ENCODE measurements around the gene PSD4. TPM values are rescaled to one million over a fixed set of nuclear protein-coding genes. Genes with fewer than 3 reads are reported as not detected.

PSD4 gene
- polyA plus RNA-seq, 4 donors: 24.7 to 39.2 (median 32.7) TPM

GRCh38 chr2:113162869-113163268 lies 10.9 kb upstream of the PSD4 start:
- Histone ChIP-seq H3K27me3 (ENCODE audit: control insufficient read depth in 3 of 3, insufficient read depth in 3 of 3, low read length in 3 of 3) (no peaks in the 10 kb centered on the region), H3K9me3 (ENCODE audit: control insufficient read depth in 2 of 2, insufficient read depth in 1 of 2, low read depth in 1 of 2, low read length in 1 of 2) (no peaks in the 10 kb centered on the region), H3K27ac (ENCODE audit: low read depth in 1 of 3, low read length in 2 of 3) (no peak overlapping the region), H3K4me1 (ENCODE audit: control insufficient read depth in 3 of 3, insufficient read depth in 2 of 3, low read depth in 1 of 3, low read length in 2 of 3) (peaks cover 9 to 30% (median 11%) of the 10 kb centered on the region in 3 donors), H3K36me3 (ENCODE audit: control insufficient read depth in 3 of 3, insufficient read depth in 2 of 3, low read depth in 1 of 3, low read length in 3 of 3) (peaks cover 0 to 3% (median 1%) of the 10 kb centered on the region in 3 donors), H3K4me3 (ENCODE audit: low read depth in 1 of 3, low read length in 3 of 3) (no peak overlapping the region)
- FAIRE-seq: no peak
- no peak for DNase-seq

- peak overlapping the region; percentile 9 to 92 (median 33) for H3K27ac ChIP-seq (ENCODE audit: low read depth in 1 of 3, low read length in 2 of 3)
- H3K36me3 ChIP-seq (ENCODE audit: control insufficient read depth in 3 of 3, insufficient read depth in 2 of 3, low read depth in 1 of 3, low read length in 3 of 3): peaks cover 0 to 8% (median 2%) of the 10 kb centered on the region in 3 donors
- no peaks in the 10 kb centered on the region for H3K27me3 ChIP-seq (ENCODE audit: control insufficient read depth in 3 of 3, insufficient read depth in 3 of 3, low read length in 3 of 3)
- no peak for FAIRE-seq
- peaks cover 5 to 25% (median 13%) of the 10 kb centered on the region in 3 donors for H3K4me1 ChIP-seq (ENCODE audit: control insufficient read depth in 3 of 3, insufficient read depth in 2 of 3, low read depth in 1 of 3, low read length in 2 of 3)
- 67 to 76% (median 76%) methylated on average over 11 of the region's 11 CpGs for WGBS, 3 donors
- H3K4me3 ChIP-seq (ENCODE audit: low read depth in 1 of 3, low read length in 3 of 3): no peak overlapping the region
- DNase-seq: no peak
- H3K9me3 ChIP-seq (ENCODE audit: control insufficient read depth in 2 of 2, insufficient read depth in 1 of 2, low read depth in 1 of 2, low read length in 1 of 2): no peaks in the 10 kb centered on the region
Observed at GRCh38 chr2:113164215-113164929, 9.4 kb upstream of the PSD4 start.

- Histone ChIP-seq H3K27ac (ENCODE audit: low read depth in 1 of 3, low read length in 2 of 3) (peak overlapping the region in 2 of 3 donors; percentile 33 to 92), H3K4me3 (ENCODE audit: low read depth in 1 of 3, low read length in 3 of 3) (no peak overlapping the region), H3K4me1 (ENCODE audit: control insufficient read depth in 3 of 3, insufficient read depth in 2 of 3, low read depth in 1 of 3, low read length in 2 of 3) (peaks cover 5 to 25% (median 13%) of the 10 kb centered on the region in 3 donors), H3K27me3 (ENCODE audit: control insufficient read depth in 3 of 3, insufficient read depth in 3 of 3, low read length in 3 of 3) (no peaks in the 10 kb centered on the region), H3K9me3 (ENCODE audit: control insufficient read depth in 2 of 2, insufficient read depth in 1 of 2, low read depth in 1 of 2, low read length in 1 of 2) (no peaks in the 10 kb centered on the region), H3K36me3 (ENCODE audit: control insufficient read depth in 3 of 3, insufficient read depth in 2 of 3, low read depth in 1 of 3, low read length in 3 of 3) (peaks cover 0 to 8% (median 0%) of the 10 kb centered on the region in 3 donors)
- WGBS, 3 donors: 52 to 71% (median 64%) methylated on average over 10 of the region's 10 CpGs
- DNase-seq (peak; percentile 55 to 89), FAIRE-seq (no peak)
Observed at GRCh38 chr2:113164930-113165585, 8.7 kb upstream of the PSD4 start.

GRCh38 chr2:113166187-113166645 lies 7.6 kb upstream of the PSD4 start:
- H3K27ac ChIP-seq (ENCODE audit: low read depth in 1 of 3, low read length in 2 of 3): peak overlapping the region in 1 of 3 donors; percentile 75
- no peak for FAIRE-seq

GRCh38 chr2:113167115-113167932 lies 6.4 kb upstream of the PSD4 start:
- DNase-seq: peak; percentile 90 to 98

More at GRCh38 chr2:113166187-113166645, 7.6 kb upstream of the PSD4 start:
- no peak for DNase-seq
- H3K36me3 ChIP-seq (ENCODE audit: control insufficient read depth in 3 of 3, insufficient read depth in 2 of 3, low read depth in 1 of 3, low read length in 3 of 3): peaks cover 0 to 8% (median 0%) of the 10 kb centered on the region in 3 donors
- peaks cover 5 to 25% (median 13%) of the 10 kb centered on the region in 3 donors for H3K4me1 ChIP-seq (ENCODE audit: control insufficient read depth in 3 of 3, insufficient read depth in 2 of 3, low read depth in 1 of 3, low read length in 2 of 3)
- WGBS, 3 donors: 94 to 96% (median 95%) methylated on average over 7 of the region's 7 CpGs
- no peak overlapping the region for H3K4me3 ChIP-seq (ENCODE audit: low read depth in 1 of 3, low read length in 3 of 3)
- no peaks in the 10 kb centered on the region for H3K27me3 ChIP-seq (ENCODE audit: control insufficient read depth in 3 of 3, insufficient read depth in 3 of 3, low read length in 3 of 3)
- no peaks in the 10 kb centered on the region for H3K9me3 ChIP-seq (ENCODE audit: control insufficient read depth in 2 of 2, insufficient read depth in 1 of 2, low read depth in 1 of 2, low read length in 1 of 2)

GRCh38 chr2:113167962-113168340 lies 5.8 kb upstream of the PSD4 start:
- 78 to 87% (median 79%) methylated on average over 6 of the region's 6 CpGs for WGBS, 3 donors
- Histone ChIP-seq H3K4me3 (ENCODE audit: low read depth in 1 of 3, low read length in 3 of 3) (no peak overlapping the region), H3K4me1 (ENCODE audit: control insufficient read depth in 3 of 3, insufficient read depth in 2 of 3, low read depth in 1 of 3, low read length in 2 of 3) (peaks cover 8 to 25% (median 18%) of the 10 kb centered on the region in 3 donors), H3K27ac (ENCODE audit: low read depth in 1 of 3, low read length in 2 of 3) (peak overlapping the region; percentile 63 to 97 (median 89)), H3K36me3 (ENCODE audit: control insufficient read depth in 3 of 3, insufficient read depth in 2 of 3, low read depth in 1 of 3, low read length in 3 of 3) (peaks cover 0 to 8% (median 0%) of the 10 kb centered on the region in 3 donors), H3K27me3 (ENCODE audit: control insufficient read depth in 3 of 3, insufficient read depth in 3 of 3, low read length in 3 of 3) (no peaks in the 10 kb centered on the region), H3K9me3 (ENCODE audit: control insufficient read depth in 2 of 2, insufficient read depth in 1 of 2, low read depth in 1 of 2, low read length in 1 of 2) (no peaks in the 10 kb centered on the region)
- no peak for FAIRE-seq
- no peak for DNase-seq

More at GRCh38 chr2:113167115-113167932, 6.4 kb upstream of the PSD4 start:
- Histone ChIP-seq H3K4me1 (ENCODE audit: control insufficient read depth in 3 of 3, insufficient read depth in 2 of 3, low read depth in 1 of 3, low read length in 2 of 3) (peaks cover 5 to 25% (median 13%) of the 10 kb centered on the region in 3 donors), H3K27ac (ENCODE audit: low read depth in 1 of 3, low read length in 2 of 3) (peak overlapping the region; percentile 63 to 97 (median 89)), H3K36me3 (ENCODE audit: control insufficient read depth in 3 of 3, insufficient read depth in 2 of 3, low read depth in 1 of 3, low read length in 3 of 3) (peaks cover 0 to 8% (median 0%) of the 10 kb centered on the region in 3 donors), H3K27me3 (ENCODE audit: control insufficient read depth in 3 of 3, insufficient read depth in 3 of 3, low read length in 3 of 3) (no peaks in the 10 kb centered on the region), H3K9me3 (ENCODE audit: control insufficient read depth in 2 of 2, insufficient read depth in 1 of 2, low read depth in 1 of 2, low read length in 1 of 2) (no peaks in the 10 kb centered on the region), H3K4me3 (ENCODE audit: low read depth in 1 of 3, low read length in 3 of 3) (no peak overlapping the region)
- 15 to 53% (median 24%) methylated on average over 12 of the region's 12 CpGs for WGBS, 3 donors
- FAIRE-seq: no peak

GRCh38 chr2:113169002-113169530 lies 4.7 kb upstream of the PSD4 start:
- Histone ChIP-seq H3K27me3 (ENCODE audit: control insufficient read depth in 3 of 3, insufficient read depth in 3 of 3, low read length in 3 of 3) (no peaks in the 10 kb centered on the region), H3K27ac (ENCODE audit: low read depth in 1 of 3, low read length in 2 of 3) (peak overlapping the region in 2 of 3 donors; percentile 89 to 97), H3K4me1 (ENCODE audit: control insufficient read depth in 3 of 3, insufficient read depth in 2 of 3, low read depth in 1 of 3, low read length in 2 of 3) (peaks cover 8 to 25% (median 18%) of the 10 kb centered on the region in 3 donors), H3K36me3 (ENCODE audit: control insufficient read depth in 3 of 3, insufficient read depth in 2 of 3, low read depth in 1 of 3, low read length in 3 of 3) (peaks cover 0 to 10% (median 0%) of the 10 kb centered on the region in 3 donors), H3K9me3 (ENCODE audit: control insufficient read depth in 2 of 2, insufficient read depth in 1 of 2, low read depth in 1 of 2, low read length in 1 of 2) (no peaks in the 10 kb centered on the region), H3K4me3 (ENCODE audit: low read depth in 1 of 3, low read length in 3 of 3) (no peak overlapping the region)
- FAIRE-seq (no peak), DNase-seq (peak in 1 of 2 donors; percentile 42)
- WGBS, 3 donors: 83 to 92% (median 90%) methylated on average over 8 of the region's 8 CpGs

GRCh38 chr2:113169586-113169985 lies 4.2 kb upstream of the PSD4 start:
- Histone ChIP-seq H3K9me3 (ENCODE audit: control insufficient read depth in 2 of 2, insufficient read depth in 1 of 2, low read depth in 1 of 2, low read length in 1 of 2) (no peaks in the 10 kb centered on the region), H3K4me3 (ENCODE audit: low read depth in 1 of 3, low read length in 3 of 3) (no peak overlapping the region), H3K4me1 (ENCODE audit: control insufficient read depth in 3 of 3, insufficient read depth in 2 of 3, low read depth in 1 of 3, low read length in 2 of 3) (peaks cover 5 to 21% (median 14%) of the 10 kb centered on the region in 3 donors), H3K27ac (ENCODE audit: low read depth in 1 of 3, low read length in 2 of 3) (no peak overlapping the region), H3K27me3 (ENCODE audit: control insufficient read depth in 3 of 3, insufficient read depth in 3 of 3, low read length in 3 of 3) (no peaks in the 10 kb centered on the region), H3K36me3 (ENCODE audit: control insufficient read depth in 3 of 3, insufficient read depth in 2 of 3, low read depth in 1 of 3, low read length in 3 of 3) (peaks cover 0 to 10% (median 0%) of the 10 kb centered on the region in 3 donors)
- DNase-seq (no peak), FAIRE-seq (no peak)
- 92 to 96% (median 94%) methylated on average over 3 of the region's 3 CpGs for WGBS, 3 donors

All from small intestine (tissue), 7 donors.